ENCODE results near the gene FST. TPM values are rescaled to one million over a fixed set of nuclear protein-coding genes. Genes with fewer than 3 reads are reported as not detected.

The FST gene
- total and polyA plus RNA-seq, 2 of the 8 experiments (the other 6 are each of a cell fraction or from before 2014, with no cell fraction given), result 16.6 to 17.5 TPM

GRCh38 chr5:53438486-53439472 is 41.6 kb upstream of the FST start:
- no peak overlapping the region for H4K8ac ChIP-seq (ENCODE audit: extremely low read depth, insufficient read depth, low read length)
- no peak overlapping the region for H2BK5ac ChIP-seq (ENCODE audit: low read depth, low read length)
- no peaks in the 10 kb centered on the region for H3K9me3 ChIP-seq (ENCODE audit: insufficient read depth in 2 of 2, low read depth in 1 of 2, low read length in 1 of 2)
- ChIA-PET POLR2A (ENCODE audit: partially characterized antibody) (no interaction called here), CTCF (ENCODE audit: partially characterized antibody) (interaction anchor here (0.6 to 3.2 kb wide), 4 partner anchors 8 to 795 kb away, joined by 3 to 13 read pairs (median 4); no protein-coding TSS in a partner anchor)
- no peaks in the 10 kb centered on the region for H3K27me3 ChIP-seq (replicated peaks in 1 of 4; ENCODE audit: control insufficient read depth in 3 of 4, extremely low read depth in 1 of 4, insufficient read depth in 3 of 4, low read length in 3 of 4)
- H4K91ac ChIP-seq (replicated peaks; ENCODE audit: insufficient read length, low read length), result no peak overlapping the region
- no peaks in the 10 kb centered on the region for H3K36me3 ChIP-seq (ENCODE audit: control insufficient read depth in 2 of 4, insufficient read depth in 4 of 4, low read length in 3 of 4)
- H3K14ac ChIP-seq (ENCODE audit: insufficient read length), result no peak overlapping the region
- no peak overlapping the region for H2BK120ac ChIP-seq (replicated peaks; ENCODE audit: low read depth, low read length)
- no peak overlapping the region for H3K18ac ChIP-seq (ENCODE audit: extremely low read depth, low read length)
- peak overlapping the region; percentile 1 for H2AFZ ChIP-seq (ENCODE audit: low read length)
- H2BK15ac ChIP-seq (ENCODE audit: low read length), result no peak overlapping the region
- whole genome bisulfite sequencing, 2 experiments (ENCODE audit: extremely low coverage in 1 of 2, insufficient coverage in 1 of 2, insufficient read length in 1 of 2, insufficient replicate concordance in 2 of 2, low coverage in 1 of 2, low lambda C conversion rate in 2 of 2, missing lambda C conversion rate in 1 of 2), result 86% methylated on average over 6 of the region's 6 CpGs; no CpG with 5 or more reads in 1 of the 2 experiments
- no peak overlapping the region for H3K4me3 ChIP-seq (ENCODE audit: extremely low read depth in 1 of 4, insufficient read depth in 2 of 4, low read depth in 3 of 4, low read length in 4 of 4)
- no peaks in the 10 kb centered on the region for H3K79me2 ChIP-seq (ENCODE audit: control insufficient read depth in 1 of 2, insufficient read depth in 2 of 2, low read length in 2 of 2)
- no peak overlapping the region for H4K5ac ChIP-seq (ENCODE audit: insufficient read length, low read depth, low read length)
- TF ChIP-seq TEAD4 (IDR thresholded peaks at IDR 0.05; ENCODE audit: low read depth, low read length), result no peak
- TF ChIP-seq KDM5A (IDR thresholded peaks at IDR 0.05; ENCODE audit: low read length), result no peak
- no peak overlapping the region for H3K4ac ChIP-seq (replicated peaks; ENCODE audit: insufficient read length, low read depth, low read length)
- no peak overlapping the region for H2BK12ac ChIP-seq (ENCODE audit: low read depth, low read length)
- FAIRE-seq, result no peak
- no peaks in the 10 kb centered on the region for H3K79me1 ChIP-seq (ENCODE audit: low read depth, low read length)
- no peak overlapping the region for H2AK5ac ChIP-seq (ENCODE audit: low read depth, low read length)
- no peak for DNase-seq (ENCODE audit: low read depth in 1 of 2, low spot score in 2 of 2)
- H2BK20ac ChIP-seq (ENCODE audit: low read length), result no peak overlapping the region
- H3K27ac ChIP-seq (ENCODE audit: low read depth, low read length), result no peak overlapping the region
- no peak overlapping the region for H3K9ac ChIP-seq (replicated peaks in 1 of 4; ENCODE audit: extremely low read depth in 1 of 4, low read depth in 3 of 4, low read length in 3 of 4)
- H3K56ac ChIP-seq (replicated peaks; ENCODE audit: insufficient read length, low read depth, low read length), result no peak overlapping the region
- peaks cover 2% of the 10 kb centered on the region; the same call in 1 of the 2 replicates for H3K23me2 ChIP-seq (ENCODE audit: low read depth, low read length)
- H3K4me2 ChIP-seq (ENCODE audit: insufficient read depth in 1 of 2, low read depth in 2 of 2, low read length in 2 of 2), result no peak overlapping the region
- no peaks in the 10 kb centered on the region for H3K4me1 ChIP-seq (replicated peaks in 1 of 4; ENCODE audit: control insufficient read depth in 3 of 4, insufficient read depth in 4 of 4, low read length in 3 of 4)
- H4K20me1 ChIP-seq (replicated peaks in 1 of 2; ENCODE audit: control insufficient read depth in 1 of 2, insufficient read depth in 2 of 2, low read length in 2 of 2), result no peaks in the 10 kb centered on the region
- no peak overlapping the region for H3K23ac ChIP-seq (ENCODE audit: insufficient read length)
